DOHH2 (cell line): ENCODE results near the gene PHF23.
A peak's percentile ranks its signal among the peaks of the same experiment; 100 is the strongest.

Source experiments
- H3F3A ChIP-seq: fragments of 200-600 bp; sonication (generic), shearing (Covaris generic); 2 replicates; pipeline ENCODE4 v1.6.0; 2016; ENCODE audit warnings: antibody characterized with exemption, mild to moderate bottlenecking; ENCODE audit not compliant: control insufficient read depth, insufficient read depth
- H3K27ac ChIP-seq: fragments of 200-600 bp; sonication (generic); 2 replicates; pipeline ENCODE4 v1.5.1; 2014; ENCODE audit warnings: low read depth, mild to moderate bottlenecking, low read length, moderate library complexity
- H3K27me3 ChIP-seq: fragments of 200-600 bp; sonication (generic); 2 replicates; pipeline ENCODE4 v1.6.1; 2014; ENCODE audit warnings: mild to moderate bottlenecking, low read length, mixed read lengths; ENCODE audit not compliant: control insufficient read depth
- H3K36me3 ChIP-seq: fragments of 200-600 bp; sonication (generic); 2 replicates; pipeline ENCODE4 v1.6.1; 2014; ENCODE audit warnings: mild to moderate bottlenecking, low read length, moderate library complexity, mixed read lengths; ENCODE audit not compliant: control insufficient read depth
- H3K4me1 ChIP-seq: fragments of 200-600 bp; sonication (generic); 2 replicates; pipeline ENCODE4 v1.6.1; 2014; ENCODE audit warnings: mild to moderate bottlenecking, low read length, mixed read lengths; ENCODE audit not compliant: control insufficient read depth
- H3K4me2 ChIP-seq: fragments of 200-600 bp; sonication (generic); 2 replicates; pipeline ENCODE4 v1.6.0; 2014; ENCODE audit warnings: mild to moderate bottlenecking, low read length, moderate library complexity
- H3K4me3 ChIP-seq: fragments of 200-600 bp; sonication (generic); 2 replicates; pipeline ENCODE4 v1.5.1; 2014; ENCODE audit warnings: mild to moderate bottlenecking, low read length, mixed read lengths
- H3K79me2 ChIP-seq: fragments of 200-600 bp; sonication (generic); 2 replicates; pipeline ENCODE4 v1.6.1; 2014; ENCODE audit warnings: mild to moderate bottlenecking, low read length, mixed read lengths; ENCODE audit not compliant: control insufficient read depth
- H3K9me2 ChIP-seq: fragments of 200-600 bp; sonication (generic); replicated peaks from 2 replicates; pipeline ENCODE4 v1.6.1; 2014; ENCODE audit warnings: mild to moderate bottlenecking, low read length, mixed read lengths; ENCODE audit not compliant: control insufficient read depth
- H3K9me3 ChIP-seq: fragments of 200-600 bp; sonication (generic); 2 replicates; pipeline ENCODE4 v1.6.1; 2014; ENCODE audit warnings: antibody characterized with exemption, low read length, mixed read lengths; ENCODE audit not compliant: control insufficient read depth, insufficient read depth
- H4K20me1 ChIP-seq: fragments of 200-600 bp; sonication (generic); 2 replicates; pipeline ENCODE4 v1.6.0; 2014; ENCODE audit warnings: low read depth, mild to moderate bottlenecking, antibody characterized with exemption, low read length, moderate library complexity; ENCODE audit not compliant: control insufficient read depth, insufficient read depth
- EZH2phosphoT487 ChIP-seq: fragments of 200-600 bp; sonication (generic); IDR thresholded peaks from 2 replicates; pipeline ENCODE4 v1.6.1; 2017; ENCODE audit warnings: borderline replicate concordance, mild to moderate bottlenecking, antibody characterized with exemption, low read length, moderate library complexity, mixed read lengths
- TF ChIP-seq, protein P1 (sequence below): fragments of 200-600 bp; sonication (generic); IDR thresholded peaks from one replicate; pipeline ENCODE4 v1.5.1; 2014; ENCODE audit warnings: antibody characterized with exemption, mild to moderate bottlenecking, low read depth, low read length; ENCODE audit not compliant: poor library complexity, severe bottlenecking

PHF23 gene

DNA sequence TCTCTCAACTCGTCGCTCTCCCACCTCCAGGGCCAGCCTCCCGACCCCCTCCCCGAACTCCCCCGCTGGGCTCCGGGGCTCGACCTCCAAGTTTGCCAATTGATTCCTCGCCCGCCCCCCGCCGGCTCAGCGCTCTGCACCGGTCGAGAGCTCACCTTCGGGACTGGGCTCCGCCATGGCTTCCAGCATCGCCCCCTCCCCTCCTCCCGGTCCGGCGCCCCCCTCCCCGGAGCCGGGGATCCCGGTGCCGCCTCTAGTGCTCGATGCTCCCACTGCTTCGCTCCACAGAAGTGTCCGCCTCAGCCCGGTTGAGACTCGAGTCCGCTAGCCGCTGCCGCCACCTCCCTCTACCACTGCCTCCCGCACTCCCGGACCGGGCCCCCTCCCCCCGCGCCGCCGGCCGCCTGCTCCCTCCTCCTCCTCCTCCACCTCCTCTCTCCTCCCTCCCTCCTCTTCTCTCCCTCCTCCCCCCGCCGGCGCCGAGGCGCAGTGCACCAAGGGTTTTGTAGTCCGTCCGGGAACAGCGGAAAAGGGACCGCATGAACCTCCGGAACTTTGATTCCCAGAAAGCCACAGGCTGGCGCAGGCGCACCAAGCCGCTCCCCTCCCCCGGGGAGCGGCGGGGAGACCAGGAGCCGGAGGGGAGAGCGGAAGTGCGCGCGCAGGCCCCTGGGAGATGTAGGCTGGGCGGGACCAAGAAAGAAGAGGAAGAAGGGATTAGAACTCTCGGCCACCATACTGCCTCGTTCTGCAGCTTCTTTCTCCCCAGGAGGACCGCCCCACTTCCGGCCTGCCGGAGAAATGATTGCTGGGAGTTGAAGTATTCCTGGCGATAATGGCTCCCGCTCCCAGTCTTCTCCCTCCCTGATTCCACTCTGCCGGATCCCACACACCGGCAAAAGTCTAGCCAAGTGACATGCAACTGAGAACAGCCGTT, at the start of gene PHF23:
TSS of gene PHF23 (minus strand) at position 367 of the 937 bp plus-strand sequence. CDS start at position 189, 178 bp downstream.
- Histone ChIP-seq H3K4me2 (peak within 1 kb of the TSS; percentile 97), H4K20me1 (peaks cover 8% of the 10 kb centered on the region; the same call in 1 of the 2 replicates), H3K9me2 (no peaks in the 10 kb centered on the region), H3K4me1 (peaks cover 60% of the 10 kb centered on the region), H3K9me3 (no peaks in the 10 kb centered on the region), H3F3A (peaks cover 52% of the 10 kb centered on the region), H3K27me3 (no peaks in the 10 kb centered on the region), H3K79me2 (peaks cover 63% of the 10 kb centered on the region), H3K36me3 (peaks cover 67% of the 10 kb centered on the region), H3K4me3 (peak within 1 kb of the TSS; percentile 100), H3K27ac (peak within 1 kb of the TSS; percentile 84)
- TF ChIP-seq, protein P1, sequence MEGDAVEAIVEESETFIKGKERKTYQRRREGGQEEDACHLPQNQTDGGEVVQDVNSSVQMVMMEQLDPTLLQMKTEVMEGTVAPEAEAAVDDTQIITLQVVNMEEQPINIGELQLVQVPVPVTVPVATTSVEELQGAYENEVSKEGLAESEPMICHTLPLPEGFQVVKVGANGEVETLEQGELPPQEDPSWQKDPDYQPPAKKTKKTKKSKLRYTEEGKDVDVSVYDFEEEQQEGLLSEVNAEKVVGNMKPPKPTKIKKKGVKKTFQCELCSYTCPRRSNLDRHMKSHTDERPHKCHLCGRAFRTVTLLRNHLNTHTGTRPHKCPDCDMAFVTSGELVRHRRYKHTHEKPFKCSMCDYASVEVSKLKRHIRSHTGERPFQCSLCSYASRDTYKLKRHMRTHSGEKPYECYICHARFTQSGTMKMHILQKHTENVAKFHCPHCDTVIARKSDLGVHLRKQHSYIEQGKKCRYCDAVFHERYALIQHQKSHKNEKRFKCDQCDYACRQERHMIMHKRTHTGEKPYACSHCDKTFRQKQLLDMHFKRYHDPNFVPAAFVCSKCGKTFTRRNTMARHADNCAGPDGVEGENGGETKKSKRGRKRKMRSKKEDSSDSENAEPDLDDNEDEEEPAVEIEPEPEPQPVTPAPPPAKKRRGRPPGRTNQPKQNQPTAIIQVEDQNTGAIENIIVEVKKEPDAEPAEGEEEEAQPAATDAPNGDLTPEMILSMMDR = no peak
- no peak for TF ChIP-seq EZH2phosphoT487

DNA sequence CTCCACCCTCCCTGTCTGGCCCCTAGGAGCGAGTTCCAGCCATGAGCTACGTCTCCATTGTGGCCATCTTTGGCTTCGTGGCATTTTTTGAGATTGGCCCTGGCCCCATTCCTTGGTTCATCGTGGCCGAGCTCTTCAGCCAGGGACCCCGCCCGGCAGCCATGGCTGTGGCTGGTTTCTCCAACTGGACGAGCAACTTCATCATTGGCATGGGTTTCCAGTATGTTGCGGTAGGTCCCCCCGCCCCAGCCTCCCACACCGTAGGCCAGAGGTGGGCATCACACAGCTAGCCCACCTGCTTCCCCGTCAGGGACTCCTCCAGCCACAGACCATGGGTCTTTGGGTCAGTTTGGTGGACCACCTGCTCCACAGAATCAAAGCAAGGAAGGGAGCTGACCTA, 46.4 kb upstream of the PHF23 start:
- no peaks in the 10 kb centered on the region for H3K9me2 ChIP-seq
- H3K4me2 ChIP-seq = no peak overlapping the region
- H3K27me3 ChIP-seq = peaks cover 53% of the 10 kb centered on the region
- H4K20me1 ChIP-seq = no peaks in the 10 kb centered on the region
- TF ChIP-seq EZH2phosphoT487 = no peak
- TF ChIP-seq, protein P1 = no peak
- no peaks in the 10 kb centered on the region for H3K36me3 ChIP-seq
- H3K4me1 ChIP-seq = peaks cover 23% of the 10 kb centered on the region
- no peaks in the 10 kb centered on the region for H3K79me2 ChIP-seq
- H3F3A ChIP-seq = peaks cover 3% of the 10 kb centered on the region; the same call in 1 of the 2 replicates
- no peak overlapping the region for H3K4me3 ChIP-seq
- no peak overlapping the region for H3K27ac ChIP-seq
- no peaks in the 10 kb centered on the region for H3K9me3 ChIP-seq

DNA sequence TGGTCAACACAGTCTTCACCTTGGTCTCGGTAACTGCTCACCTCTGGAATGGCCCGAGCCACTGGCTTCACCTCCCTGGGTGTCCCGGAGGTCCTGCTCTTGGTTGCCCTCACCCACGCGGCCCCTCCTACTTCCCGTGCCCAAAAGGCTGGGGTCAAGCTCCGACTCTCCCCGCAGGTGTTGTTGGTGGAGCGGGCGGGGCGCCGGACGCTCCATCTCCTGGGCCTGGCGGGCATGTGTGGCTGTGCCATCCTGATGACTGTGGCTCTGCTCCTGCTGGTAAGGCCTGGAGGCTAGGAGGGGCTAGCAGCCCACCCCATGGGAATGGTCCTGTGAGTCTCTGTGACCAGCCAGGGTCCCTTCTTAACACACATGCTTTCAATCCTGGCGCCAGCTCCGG, 45.7 kb upstream of the PHF23 start:
- H3K4me2 ChIP-seq = no peak overlapping the region
- no peak overlapping the region for H3K4me3 ChIP-seq
- peaks cover 51% of the 10 kb centered on the region for H3K27me3 ChIP-seq
- peaks cover 3% of the 10 kb centered on the region; the same call in 1 of the 2 replicates for H3F3A ChIP-seq
- no peaks in the 10 kb centered on the region for H3K79me2 ChIP-seq
- peaks cover 31% of the 10 kb centered on the region for H3K4me1 ChIP-seq
- H3K36me3 ChIP-seq = no peaks in the 10 kb centered on the region
- no peaks in the 10 kb centered on the region for H3K9me2 ChIP-seq
- no peak for TF ChIP-seq EZH2phosphoT487
- TF ChIP-seq, protein P1 = no peak
- H3K27ac ChIP-seq = no peak overlapping the region
- H4K20me1 ChIP-seq = no peaks in the 10 kb centered on the region
- H3K9me3 ChIP-seq = no peaks in the 10 kb centered on the region
